ACHN (cell line): ENCODE data around the gene KLRC3.
A peak's percentile ranks its signal among the peaks of the same experiment; 100 is the strongest.
"Not testable (repeated sequence)": the region's sequence is repeated elsewhere in the genome, so short reads cannot be mapped to it uniquely, and the experiment has no call there.

Experiments
- DNase-seq: peaks from one replicate; pipeline ENCODE4 v3.0.0-alpha.2; 2015
- in situ Hi-C: cut with HindIII; loops from 2 replicates; pipeline ENCODE4 v1.10.0; 2017; ENCODE audit warnings: low sequenced_read_pairs, low pct_ligation_motif_present, low pct_unique_long_range_greater_than_20kb

KLRC3 gene

DNA sequence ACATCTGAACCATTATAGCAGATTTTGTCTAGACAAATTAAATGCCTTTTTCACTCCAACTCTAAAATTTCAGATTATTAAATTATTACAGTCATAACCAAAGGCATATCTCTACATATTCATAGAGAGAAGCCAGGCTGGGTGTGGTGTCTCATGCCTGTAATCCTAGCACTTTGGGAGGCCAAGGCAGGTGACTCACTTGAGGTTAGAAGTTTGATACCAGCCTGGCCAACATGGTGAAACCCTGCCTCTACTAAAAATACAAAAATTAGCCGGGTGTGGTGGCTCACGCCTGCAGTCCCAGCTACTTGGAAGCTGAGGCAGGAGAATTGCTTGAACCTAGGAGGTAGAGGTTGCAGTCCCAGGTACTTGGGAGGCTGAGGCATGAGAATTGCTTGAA is 41.7 kb downstream of the KLRC3 start:
- in situ Hi-C loops: not testable (repeated sequence)

DNA sequence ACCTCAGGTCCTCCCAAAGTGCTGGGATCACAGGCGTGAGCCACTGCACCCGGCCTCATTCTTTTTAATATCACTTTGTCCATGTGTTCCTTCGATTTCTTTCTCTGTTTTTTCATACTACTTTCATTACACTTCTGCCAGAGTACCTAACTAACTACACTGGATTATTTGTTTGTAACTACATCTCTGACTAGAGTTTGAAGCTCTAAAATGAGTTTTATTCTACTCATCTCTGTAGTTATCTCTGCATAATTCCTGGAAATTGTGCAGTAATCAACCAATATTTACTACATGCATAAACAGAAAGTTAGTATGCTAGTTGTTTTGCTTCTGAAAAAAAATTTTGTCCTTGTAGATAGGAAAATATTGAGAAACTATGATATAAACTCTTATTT is 45.8 kb downstream of the KLRC3 start:
- in situ Hi-C loops: no loop called here
- no peak for DNase-seq

More for the DNA sequence above, 41.7 kb downstream of the KLRC3 start:
- DNase-seq: not testable (repeated sequence)

DNA sequence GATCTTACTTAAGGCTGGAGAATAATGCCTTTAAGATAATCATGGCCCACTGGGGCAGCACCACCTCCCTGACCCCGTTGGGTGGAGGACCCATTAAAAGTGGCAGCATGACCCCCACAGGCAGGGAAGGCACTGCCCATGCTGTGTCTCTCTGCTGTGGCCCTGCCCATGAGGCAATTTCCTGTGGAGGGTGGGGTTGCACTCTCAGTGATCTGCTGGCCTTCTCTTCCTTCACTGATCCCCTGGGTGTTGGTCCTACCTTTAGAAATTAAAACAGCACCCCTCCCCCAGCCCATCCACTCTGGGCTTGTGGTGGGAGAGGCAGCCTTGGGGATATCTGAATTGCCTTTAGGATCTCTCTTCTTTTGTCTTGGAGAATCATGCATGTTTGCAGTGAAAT is 47.8 kb downstream of the KLRC3 start:
- DNase-seq: no peak

DNA sequence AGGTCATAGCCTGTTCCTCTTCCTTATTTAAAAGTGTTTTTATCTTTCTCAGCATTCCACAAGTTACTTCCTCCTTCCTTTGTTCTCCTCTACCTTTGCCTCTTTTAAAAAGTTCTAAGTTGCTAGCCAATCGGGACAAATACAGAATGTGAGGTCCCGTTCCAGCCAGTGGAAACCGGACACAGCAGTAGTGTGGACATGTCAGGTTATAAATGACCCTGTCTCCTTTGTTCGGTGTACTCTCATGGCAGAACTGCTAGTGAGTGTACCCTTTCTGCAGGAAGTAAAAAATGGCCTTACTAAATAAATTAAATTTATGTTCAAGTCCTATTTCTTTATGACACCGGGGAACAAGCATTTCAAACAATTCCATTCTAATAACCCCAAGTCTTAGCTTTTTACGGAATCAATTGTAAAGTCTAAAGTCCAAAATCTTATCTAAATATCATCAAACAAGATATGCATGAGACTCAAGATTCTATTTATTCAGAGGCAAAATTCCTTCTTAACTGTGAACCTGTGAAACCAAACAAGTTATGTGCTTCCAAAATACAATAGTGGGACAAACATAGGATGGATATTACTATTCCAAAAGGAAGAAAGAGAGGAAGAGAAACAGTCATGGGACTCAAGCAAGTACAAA is 48.4 kb downstream of the KLRC3 start:
- in situ Hi-C loops, DNase-seq: not testable (repeated sequence)

More for the DNA sequence above, 47.8 kb downstream of the KLRC3 start:
- in situ Hi-C loops: no loop called here

DNA sequence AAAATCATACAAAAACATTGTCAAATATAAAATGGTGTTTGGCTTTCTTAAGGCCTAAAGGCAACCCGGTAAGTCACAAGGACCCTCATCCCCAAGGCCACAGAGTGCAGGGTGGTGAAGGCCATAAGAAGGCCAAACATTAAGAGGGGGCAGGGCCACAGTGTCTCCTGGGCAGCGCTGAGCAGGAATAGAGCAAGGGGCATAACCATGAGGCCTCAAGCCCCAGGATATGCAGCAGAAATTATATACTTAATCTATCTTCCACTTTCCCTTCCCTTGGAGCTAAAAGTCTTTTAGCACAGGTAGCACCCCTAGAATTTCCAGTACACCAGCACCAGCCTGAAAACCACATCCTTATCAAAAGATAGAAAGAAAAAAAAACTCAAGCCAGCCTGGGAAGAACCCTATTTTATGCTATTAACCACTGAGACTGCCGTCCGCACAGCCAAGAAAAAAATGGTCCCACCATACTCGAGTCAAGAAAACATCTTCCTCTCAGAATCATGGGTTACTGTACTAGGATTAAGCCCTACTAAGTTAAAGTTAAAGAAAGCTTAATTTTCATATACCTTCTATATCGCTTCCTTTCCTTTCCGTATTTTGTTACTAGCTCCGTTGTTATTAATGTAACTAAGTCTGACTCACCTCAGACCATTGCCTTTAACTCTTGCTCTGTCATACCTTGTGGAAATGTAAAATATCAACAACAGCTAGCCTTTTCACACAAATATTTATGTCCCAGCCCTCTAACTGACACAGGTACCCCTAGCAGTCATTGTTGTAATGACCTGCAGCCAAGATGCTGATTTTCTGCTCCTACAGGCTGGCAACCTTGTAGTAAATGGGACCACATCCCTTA is 50.6 kb downstream of the KLRC3 start:
- in situ Hi-C loops: no loop called here
- no peak for DNase-seq

GRCh38 chr12:10368206-10369171 is 51.9 kb downstream of the KLRC3 start:
- in situ Hi-C loops: no loop called here
- no peak for DNase-seq

GRCh38 chr12:10367714-10368113 is 52.7 kb downstream of the KLRC3 start:
- in situ Hi-C loops: not testable (repeated sequence)

GRCh38 chr12:10366875-10367274 is 53.5 kb downstream of the KLRC3 start:
- in situ Hi-C loops: no loop called here
- DNase-seq: peak; percentile 70

More at GRCh38 chr12:10367714-10368113, 52.7 kb downstream of the KLRC3 start:
- DNase-seq: not testable (repeated sequence)

DNA sequence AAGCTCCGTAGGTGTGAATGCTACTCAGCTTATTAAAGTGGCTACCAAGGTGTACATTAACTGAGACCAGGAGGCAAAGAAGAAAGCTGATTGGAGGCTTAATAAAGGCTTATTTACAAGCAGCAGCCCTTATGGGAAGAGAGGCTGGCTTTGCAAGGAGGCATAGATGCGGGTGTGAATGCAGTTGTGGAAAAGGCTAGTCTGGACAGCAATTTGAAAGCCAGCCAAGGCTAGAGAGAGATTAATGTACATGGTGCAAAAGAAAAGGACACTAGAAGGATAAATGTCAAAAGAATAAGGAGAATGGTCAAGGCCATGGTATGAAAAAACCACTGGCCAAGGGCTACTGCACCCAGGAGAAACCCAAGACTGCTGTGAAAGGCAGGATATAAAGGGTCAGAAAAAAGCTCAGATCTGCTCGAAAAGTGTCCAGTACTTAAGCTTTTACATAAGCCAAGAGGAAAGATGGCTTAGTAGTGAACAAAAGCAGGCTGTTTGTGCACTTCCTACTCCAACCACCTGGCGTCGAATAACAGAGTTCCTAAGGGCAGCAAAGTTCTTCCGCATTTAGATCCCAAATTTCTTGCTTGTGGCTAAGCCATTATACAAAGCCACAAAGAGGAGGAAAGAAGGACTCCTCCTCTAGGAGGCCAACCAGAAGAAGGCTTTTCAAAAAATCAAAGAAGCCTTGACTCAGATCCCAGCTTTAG is 54.5 kb downstream of the KLRC3 start:
- in situ Hi-C loops: no loop called here
- DNase-seq: peak; percentile 50

DNA sequence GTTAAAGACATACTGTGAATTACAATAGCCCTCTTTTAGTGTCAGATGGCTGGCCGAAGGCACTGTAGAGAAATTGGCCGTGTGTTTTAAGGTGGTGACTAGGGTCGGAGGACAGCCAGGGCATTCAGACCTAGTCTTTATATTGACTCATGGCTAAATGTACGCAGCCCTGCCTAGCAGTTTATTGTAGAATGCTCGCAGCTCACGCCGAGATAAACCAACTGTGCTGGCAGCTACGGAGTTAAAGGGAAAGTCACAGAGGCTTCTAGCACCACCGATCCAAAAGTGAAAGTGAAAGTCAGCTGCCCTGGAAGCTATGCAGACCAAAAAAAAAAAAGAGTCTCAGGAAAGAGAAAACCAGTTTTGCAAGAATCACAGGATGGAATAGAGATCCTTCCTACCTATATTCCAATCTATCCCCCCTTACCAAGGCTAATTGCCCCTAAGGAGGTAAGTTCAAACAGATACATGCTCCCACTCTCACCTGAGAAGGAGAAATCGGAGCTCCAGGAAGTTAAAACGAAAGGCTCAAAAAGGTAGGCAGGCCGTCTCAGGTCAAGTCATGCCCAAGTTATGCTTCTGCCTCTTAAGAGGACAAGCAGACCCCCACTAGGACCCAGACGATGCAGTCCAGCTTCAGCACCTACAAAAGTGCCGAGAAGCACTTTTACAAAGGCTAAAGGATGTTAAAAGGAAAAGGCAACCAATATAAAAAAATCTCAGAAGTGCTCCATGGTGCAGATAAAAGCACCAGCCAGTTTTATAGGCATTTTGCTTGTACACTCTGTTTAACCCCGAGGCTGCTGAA is 55.4 kb downstream of the KLRC3 start:
- peak; percentile 95 for DNase-seq
- in situ Hi-C loops: no loop called here

GRCh38 chr12:10363914-10364814 is 56.2 kb downstream of the KLRC3 start:
- in situ Hi-C loops: no loop called here
- peak; percentile 74 for DNase-seq

DNA sequence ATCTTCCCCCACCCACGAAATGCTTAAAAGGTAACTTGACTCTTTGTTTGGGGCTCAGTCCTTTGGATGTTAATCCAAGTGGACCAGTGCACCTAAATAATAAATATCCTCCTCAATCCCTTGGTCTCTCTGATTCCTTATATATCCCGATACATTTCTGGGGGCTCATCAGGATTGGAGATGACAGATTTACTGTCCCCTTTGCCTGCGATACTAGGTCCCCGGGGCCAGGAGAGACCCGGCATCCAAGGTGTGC is 56.8 kb downstream of the KLRC3 start:
- no peak for DNase-seq
- in situ Hi-C loops: no loop called here

DNA sequence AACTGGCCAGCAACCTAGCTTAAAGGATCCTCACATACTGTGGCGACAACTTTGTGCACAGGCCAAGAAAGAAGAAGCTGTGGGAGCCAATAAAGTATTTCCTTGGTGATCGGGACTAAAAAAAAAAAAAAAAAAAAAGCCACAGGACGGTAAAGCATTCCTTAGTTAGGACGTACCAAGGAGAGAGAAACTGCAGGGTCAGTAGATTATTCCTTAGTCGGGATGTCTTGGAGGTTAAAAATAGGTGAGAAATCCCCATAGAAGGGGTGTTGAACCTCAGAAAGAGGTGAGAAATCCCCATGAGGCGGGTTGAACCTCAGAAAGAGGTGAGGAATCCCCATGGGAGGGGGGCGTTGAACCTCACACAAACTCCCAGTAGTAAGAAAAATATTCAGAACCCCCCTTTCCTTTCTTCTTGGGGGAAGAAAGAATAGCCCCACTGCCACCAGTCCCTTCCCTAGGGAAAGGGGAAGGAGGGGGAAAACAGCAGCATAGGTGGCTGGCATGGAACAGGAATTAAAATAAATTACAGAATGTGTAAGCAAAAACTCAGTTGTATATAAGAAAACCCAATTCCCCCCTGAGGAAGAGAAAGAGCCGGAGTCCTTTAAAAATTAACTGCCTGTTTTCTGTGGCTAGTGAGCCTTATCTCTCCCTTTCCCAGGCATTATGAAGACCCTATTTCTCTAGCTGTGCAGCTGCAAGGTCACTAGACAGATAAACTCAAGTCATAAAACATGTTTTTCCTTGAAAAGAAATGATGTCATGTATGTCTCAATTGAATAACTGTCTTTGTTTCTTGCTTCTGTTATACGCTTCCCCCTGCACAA is 57.4 kb downstream of the KLRC3 start:
- DNase-seq: peak; percentile 77
- in situ Hi-C loops: no loop called here

DNA sequence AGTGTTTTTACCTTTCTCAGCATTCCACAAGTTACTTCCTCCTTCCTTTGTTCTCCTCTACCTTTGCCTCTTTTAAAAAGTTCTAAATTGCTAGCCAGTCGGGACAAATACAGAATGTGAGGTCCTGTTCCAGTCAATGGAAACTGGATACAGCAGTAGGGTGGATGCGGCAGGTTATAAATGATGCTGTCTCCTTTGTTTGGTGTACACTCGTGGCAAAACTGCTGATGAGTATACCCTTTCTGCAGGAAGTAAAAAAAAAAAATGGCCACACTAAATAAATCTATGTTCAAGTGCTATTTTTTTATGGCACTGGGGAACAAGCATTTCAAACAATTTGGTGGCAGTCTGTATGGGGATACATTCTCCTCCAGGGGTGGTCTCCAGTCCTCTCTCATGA is 58.1 kb downstream of the KLRC3 start:
- DNase-seq: peak; percentile 45
- in situ Hi-C loops: no loop called here
